Testis (tissue), 3 donors: Measurements from ENCODE around the gene PAK5. TPM values are rescaled to one million over a fixed set of nuclear protein-coding genes. Genes with fewer than 3 reads are reported as not detected.

ENCODE experiments used
- DNase-seq: peaks from one replicate; pipeline ENCODE4 v3.0.0-alpha.2; 2019
- H3K27ac ChIP-seq, 2 donors: fragments of 200-600 bp; sonication (generic); one replicate each; pipeline ENCODE4 v1.5.1; 2019
- H3K27me3 ChIP-seq: fragments of 200-600 bp; sonication (generic); one replicate; pipeline ENCODE4 v1.5.1; 2019
- H3K36me3 ChIP-seq: fragments of 200-600 bp; sonication (generic); one replicate; pipeline ENCODE4 v1.5.1; 2017; ENCODE audit warnings: low read depth; ENCODE audit errors: missing control alignments
- H3K4me1 ChIP-seq: fragments of 200-600 bp; sonication (generic); one replicate; pipeline ENCODE4 v1.5.1; 2019
- H3K4me3 ChIP-seq, 2 donors: fragments of 200-600 bp; sonication (generic); one replicate each; pipeline ENCODE4 v1.5.1; 2017 to 2019
- H3K9me3 ChIP-seq: fragments of 200-600 bp; sonication (generic); one replicate; pipeline ENCODE4 v1.5.1; 2017
- CTCF ChIP-seq, 3 experiments: fragments of 450-650 bp in 2 of 3; fragments of 200-600 bp in 1 of 3; sonication (generic) in 1 of 3; IDR thresholded peaks; one replicate each; pipeline ENCODE4 v1.5.1; 2016 to 2019; ENCODE audit warnings: antibody characterized with exemption in 3 of 3, mild to moderate bottlenecking in 2 of 3, moderate library complexity in 1 of 3
- POLR2A ChIP-seq: fragments of 450-650 bp; IDR thresholded peaks from one replicate; pipeline ENCODE4 v1.6.1; 2017; ENCODE audit warnings: antibody characterized with exemption, mild to moderate bottlenecking, moderate library complexity
- WGBS, 2 donors: methylation state at CpG; one replicate each; pipeline ENCODE4 v1.1.5; 2018; 5-methylcytosine and 5-hydroxymethylcytosine counted together
- intact Hi-C: fragments of 100-400 bp; cut with DNase I; formaldehyde crosslinking; loops from one replicate; pipeline ENCODE4 v1.15.1; 2023; ENCODE audit warnings: low total_unique reads
- polyA plus RNA-seq: library from polyadenylated mRNA; stranded (reverse); fragments of 350-450 nt; fragmentation: Illumina TruSeq; extraction: RNeasy Lipid Tissue Mini Kit (QIAGEN cat#74804); gene quantifications from one replicate; pipeline ENCODE4 v1.2.3, GENCODE V29; 2014; ENCODE audit warnings: low read depth, low replicate concordance; ENCODE audit not compliant: insufficient read depth
- total RNA-seq, 2 donors: library from RNA; depleted of rRNA; stranded (reverse); fragments of >200 nt; gene quantifications; one replicate each; pipeline ENCODE4 v1.2.3, GENCODE V29; 2016

The PAK5 gene
- total and polyA plus RNA-seq, 3 donors from 2014 or later: 0.21 to 0.87 (median 0.31) TPM

DNA sequence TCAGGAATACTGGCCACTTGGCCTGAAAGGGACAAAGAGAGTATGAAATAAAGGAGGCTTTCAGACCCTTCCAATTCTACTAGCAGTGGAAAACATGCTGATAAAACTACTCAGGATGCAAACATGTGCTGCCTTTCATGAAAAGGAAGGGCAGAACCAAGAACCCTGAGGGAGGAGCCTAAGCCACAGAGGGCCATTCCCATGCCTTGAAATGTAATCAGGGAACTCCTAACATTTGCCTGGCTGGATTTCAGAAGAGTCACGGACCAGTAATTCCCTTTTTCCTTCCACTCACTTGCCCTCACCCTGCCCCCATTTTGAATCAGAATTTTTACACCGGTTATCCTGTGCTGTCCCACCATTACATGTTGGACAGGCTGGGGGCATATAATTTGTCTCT is 208.3 kb downstream of the PAK5 start:
- TF ChIP-seq CTCF (IDR thresholded peaks at IDR 0.05) (no peak), POLR2A (no peak)
- H3K4me1 ChIP-seq: no peaks in the 10 kb centered on the region
- no peak overlapping the region for H3K27ac ChIP-seq
- DNase-seq: no peak
- H3K9me3 ChIP-seq: no peaks in the 10 kb centered on the region
- intact Hi-C loops: no loop called here
- H3K27me3 ChIP-seq: no peaks in the 10 kb centered on the region
- H3K36me3 ChIP-seq: no peaks in the 10 kb centered on the region
- WGBS, 2 donors: 71 to 75% methylated on average over 2 of the region's 2 CpGs
- H3K4me3 ChIP-seq: no peak overlapping the region

DNA sequence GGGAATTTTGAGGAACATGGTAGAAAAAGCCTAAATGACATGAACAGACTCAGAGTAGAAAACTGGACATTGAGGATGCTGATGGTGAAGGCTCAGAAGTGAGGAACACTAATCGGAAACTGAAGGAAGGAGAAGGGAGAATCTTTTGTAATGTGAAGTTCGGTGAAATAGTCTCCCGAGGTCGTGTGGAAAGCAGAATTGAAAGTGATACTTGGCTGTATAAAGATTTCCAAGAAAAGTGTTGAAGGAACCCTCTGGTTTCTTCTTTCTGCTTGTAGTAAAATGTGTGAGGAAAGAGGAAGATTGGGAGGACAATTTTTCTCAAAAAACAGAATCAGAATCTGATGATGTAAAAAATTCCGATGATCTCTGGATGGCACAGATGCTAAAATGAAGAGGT is 209.0 kb downstream of the PAK5 start:
- H3K36me3 ChIP-seq: no peaks in the 10 kb centered on the region
- no peak overlapping the region for H3K4me3 ChIP-seq
- no peaks in the 10 kb centered on the region for H3K9me3 ChIP-seq
- no peaks in the 10 kb centered on the region for H3K27me3 ChIP-seq
- no peak overlapping the region for H3K27ac ChIP-seq
- no peak for DNase-seq
- 80 to 86% methylated on average over 5 of the region's 5 CpGs for WGBS, 2 donors
- TF ChIP-seq CTCF (IDR thresholded peaks at IDR 0.05) (no peak), POLR2A (no peak)
- H3K4me1 ChIP-seq: no peaks in the 10 kb centered on the region
- intact Hi-C loops: no loop called here

DNA sequence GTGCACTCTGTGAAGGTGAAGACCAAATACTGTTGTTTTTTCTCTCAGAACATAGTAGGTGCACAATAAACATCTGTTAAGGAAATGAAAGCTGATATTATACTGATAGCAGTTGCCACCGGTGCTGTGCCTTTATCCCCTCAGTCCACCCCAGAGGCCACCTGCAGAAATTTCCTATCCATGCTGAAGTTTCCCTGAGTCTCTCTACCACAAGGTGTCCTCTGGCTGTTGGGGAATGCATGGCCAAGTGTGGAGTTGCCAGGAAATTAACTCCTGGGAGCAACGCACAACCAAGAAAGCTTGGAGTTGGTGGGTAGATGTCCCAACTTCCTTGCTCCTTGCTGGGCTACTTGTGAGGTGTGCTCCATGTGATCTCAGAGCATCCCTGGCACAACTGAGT is 210.3 kb downstream of the PAK5 start:
- no peaks in the 10 kb centered on the region for H3K36me3 ChIP-seq
- intact Hi-C loops: no loop called here
- TF ChIP-seq POLR2A: no peak
- no peak for TF ChIP-seq CTCF (IDR thresholded peaks at IDR 0.05)
- no peak overlapping the region for H3K4me3 ChIP-seq
- no peaks in the 10 kb centered on the region for H3K9me3 ChIP-seq
- H3K4me1 ChIP-seq: no peaks in the 10 kb centered on the region
- DNase-seq: no peak
- WGBS, 2 donors: 82 to 98% methylated on average over 2 of the region's 2 CpGs
- no peaks in the 10 kb centered on the region for H3K27me3 ChIP-seq
- no peak overlapping the region for H3K27ac ChIP-seq

DNA sequence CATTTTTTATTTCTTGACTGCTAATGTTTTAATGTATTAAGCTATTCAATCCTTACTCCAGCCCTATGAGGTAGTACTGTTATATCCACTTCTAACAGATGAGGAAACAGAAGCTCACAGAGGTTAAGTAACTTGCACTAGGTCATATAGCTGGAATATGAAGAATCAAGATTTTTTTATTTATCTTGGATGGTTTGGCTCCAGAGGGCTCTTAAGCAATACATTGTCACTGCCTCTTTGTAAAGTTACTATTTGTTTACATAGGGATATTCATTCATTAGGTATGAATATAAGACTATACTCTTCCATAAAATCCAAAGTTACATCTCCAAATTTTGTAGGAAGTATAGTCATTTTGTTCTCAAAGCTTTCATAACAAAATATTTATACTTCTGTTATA is 210.7 kb downstream of the PAK5 start:
- H3K4me3 ChIP-seq: no peak overlapping the region
- no peak overlapping the region for H3K27ac ChIP-seq

More for the DNA sequence above, 210.7 kb downstream of the PAK5 start:
- intact Hi-C loops: no loop called here
- no peak for DNase-seq
- no peaks in the 10 kb centered on the region for H3K9me3 ChIP-seq
- TF ChIP-seq CTCF (IDR thresholded peaks at IDR 0.05) (no peak), POLR2A (no peak)
- no peaks in the 10 kb centered on the region for H3K36me3 ChIP-seq
- H3K27me3 ChIP-seq: no peaks in the 10 kb centered on the region
- H3K4me1 ChIP-seq: no peaks in the 10 kb centered on the region
